ENCODE results near the gene EMX1.

DNA sequence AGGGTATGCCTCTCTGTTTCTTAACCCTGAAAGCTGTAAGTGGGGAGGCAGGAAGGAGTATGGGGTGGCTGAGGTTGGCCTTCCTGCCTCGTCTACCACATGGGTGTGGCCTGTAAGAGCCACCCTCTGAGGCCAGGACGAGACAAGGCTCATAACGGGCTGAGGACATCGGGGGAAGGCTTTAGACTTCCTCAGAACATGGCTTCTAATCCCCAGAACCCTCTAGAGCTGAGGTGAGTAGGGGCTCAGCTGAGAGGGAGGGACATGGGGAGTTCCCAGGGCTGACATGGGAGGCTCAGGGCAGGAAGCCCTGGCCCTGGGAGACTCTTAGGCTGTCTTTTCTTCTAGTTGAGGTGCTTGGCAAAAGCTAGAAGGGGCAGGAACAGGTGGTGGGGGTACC lies 36.7 kb downstream of the EMX1 start:
- TF ChIP-seq, protein P1, sequence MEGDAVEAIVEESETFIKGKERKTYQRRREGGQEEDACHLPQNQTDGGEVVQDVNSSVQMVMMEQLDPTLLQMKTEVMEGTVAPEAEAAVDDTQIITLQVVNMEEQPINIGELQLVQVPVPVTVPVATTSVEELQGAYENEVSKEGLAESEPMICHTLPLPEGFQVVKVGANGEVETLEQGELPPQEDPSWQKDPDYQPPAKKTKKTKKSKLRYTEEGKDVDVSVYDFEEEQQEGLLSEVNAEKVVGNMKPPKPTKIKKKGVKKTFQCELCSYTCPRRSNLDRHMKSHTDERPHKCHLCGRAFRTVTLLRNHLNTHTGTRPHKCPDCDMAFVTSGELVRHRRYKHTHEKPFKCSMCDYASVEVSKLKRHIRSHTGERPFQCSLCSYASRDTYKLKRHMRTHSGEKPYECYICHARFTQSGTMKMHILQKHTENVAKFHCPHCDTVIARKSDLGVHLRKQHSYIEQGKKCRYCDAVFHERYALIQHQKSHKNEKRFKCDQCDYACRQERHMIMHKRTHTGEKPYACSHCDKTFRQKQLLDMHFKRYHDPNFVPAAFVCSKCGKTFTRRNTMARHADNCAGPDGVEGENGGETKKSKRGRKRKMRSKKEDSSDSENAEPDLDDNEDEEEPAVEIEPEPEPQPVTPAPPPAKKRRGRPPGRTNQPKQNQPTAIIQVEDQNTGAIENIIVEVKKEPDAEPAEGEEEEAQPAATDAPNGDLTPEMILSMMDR (IDR thresholded peaks at IDR 0.05) = no peak
- no peak for TF ChIP-seq POLR2A (IDR thresholded peaks at IDR 0.05)

Measured in testis (tissue), 2 donors.